ENCODE data around the gene CARS2.
"Not testable (repeated sequence)": the region's sequence is repeated elsewhere in the genome, so short reads cannot be mapped to it uniquely, and the experiment has no call there.

The CARS2 gene

DNA sequence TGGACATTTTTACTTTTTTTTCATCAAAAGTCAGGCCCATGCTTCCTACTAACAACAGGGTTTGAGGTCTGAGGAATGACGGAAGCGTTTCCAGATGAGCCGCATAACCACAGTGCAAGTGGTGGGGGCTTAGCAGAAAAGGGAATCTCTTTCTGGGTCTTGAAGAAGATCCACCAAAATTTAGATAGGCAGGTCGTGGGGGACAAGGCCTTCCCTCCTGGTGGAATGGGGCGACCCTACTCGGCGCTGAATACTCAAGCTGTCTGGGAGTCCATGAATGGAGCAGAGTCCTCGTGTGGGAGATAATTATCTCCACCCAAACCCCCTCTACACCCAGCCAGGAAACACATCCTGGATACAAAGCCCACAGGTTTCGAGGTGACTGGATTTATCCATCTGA lies 36.9 kb downstream of the CARS2 start:
- H3K9me3 ChIP-seq (ENCODE audit: control insufficient read depth, low read length), result no peaks in the 10 kb centered on the region
- H3K36me3 ChIP-seq (ENCODE audit: control insufficient read depth, insufficient read depth, low read length), result peaks cover 33% of the 10 kb centered on the region
- H3K27ac ChIP-seq (ENCODE audit: insufficient read depth, low read length, poor library complexity, severe bottlenecking), result no peak overlapping the region
- no peaks in the 10 kb centered on the region for H3K27me3 ChIP-seq (replicated peaks; ENCODE audit: control insufficient read depth, insufficient read depth, low read length, poor library complexity, severe bottlenecking)
- H3K4me1 ChIP-seq (ENCODE audit: control insufficient read depth, insufficient read depth, low read length, poor library complexity, severe bottlenecking), result no peaks in the 10 kb centered on the region
- H3K4me3 ChIP-seq (ENCODE audit: insufficient read depth, low read depth, low read length, poor library complexity, severe bottlenecking), result no peak overlapping the region
- no peak for DNase-seq

- no peak overlapping the region for H3K4me3 ChIP-seq (ENCODE audit: insufficient read depth, low read depth, low read length, poor library complexity, severe bottlenecking)
- H3K9me3 ChIP-seq (ENCODE audit: control insufficient read depth, low read length), result no peaks in the 10 kb centered on the region
- no peaks in the 10 kb centered on the region for H3K4me1 ChIP-seq (ENCODE audit: control insufficient read depth, insufficient read depth, low read length, poor library complexity, severe bottlenecking)
- DNase-seq, result no peak
- H3K36me3 ChIP-seq (ENCODE audit: control insufficient read depth, insufficient read depth, low read length), result peaks cover 58% of the 10 kb centered on the region
- no peaks in the 10 kb centered on the region for H3K27me3 ChIP-seq (replicated peaks; ENCODE audit: control insufficient read depth, insufficient read depth, low read length, poor library complexity, severe bottlenecking)
- H3K27ac ChIP-seq (ENCODE audit: insufficient read depth, low read length, poor library complexity, severe bottlenecking), result no peak overlapping the region
Measured at GRCh38 chr13:110666255-110666533, 39.7 kb downstream of the CARS2 start.

GRCh38 chr13:110665491-110666254 lies 40.2 kb downstream of the CARS2 start:
- no peak overlapping the region for H3K4me3 ChIP-seq (ENCODE audit: insufficient read depth, low read depth, low read length, poor library complexity, severe bottlenecking)
- peaks cover 58% of the 10 kb centered on the region for H3K36me3 ChIP-seq (ENCODE audit: control insufficient read depth, insufficient read depth, low read length)
- H3K9me3 ChIP-seq (ENCODE audit: control insufficient read depth, low read length), result no peaks in the 10 kb centered on the region
- H3K27me3 ChIP-seq (replicated peaks; ENCODE audit: control insufficient read depth, insufficient read depth, low read length, poor library complexity, severe bottlenecking), result no peaks in the 10 kb centered on the region
- H3K4me1 ChIP-seq (ENCODE audit: control insufficient read depth, insufficient read depth, low read length, poor library complexity, severe bottlenecking), result no peaks in the 10 kb centered on the region
- no peak overlapping the region for H3K27ac ChIP-seq (ENCODE audit: insufficient read depth, low read length, poor library complexity, severe bottlenecking)
- no peak for DNase-seq

DNA sequence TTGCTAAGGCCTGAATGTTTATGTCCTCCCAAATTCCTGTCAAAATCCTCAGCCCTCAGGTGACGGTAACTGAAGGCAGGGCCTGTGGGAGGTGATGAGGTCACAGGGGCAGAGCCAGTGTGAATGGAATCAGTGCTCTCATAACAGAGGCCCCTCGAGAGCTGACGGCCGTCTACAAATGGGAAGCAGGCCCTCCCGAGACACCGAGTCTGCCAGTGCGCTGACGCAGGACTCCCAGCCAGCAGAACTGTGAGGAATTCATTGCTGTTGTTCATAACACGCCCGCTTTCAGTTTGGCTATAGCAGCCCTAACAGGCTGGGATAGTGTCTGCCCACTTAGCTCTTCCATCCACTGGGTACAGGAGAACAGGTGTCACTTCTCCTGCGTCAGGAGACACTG lies 41.2 kb downstream of the CARS2 start:
- Histone ChIP-seq H3K9me3 (ENCODE audit: control insufficient read depth, low read length) (no peaks in the 10 kb centered on the region), H3K36me3 (ENCODE audit: control insufficient read depth, insufficient read depth, low read length) (peaks cover 58% of the 10 kb centered on the region), H3K27ac (ENCODE audit: insufficient read depth, low read length, poor library complexity, severe bottlenecking) (no peak overlapping the region), H3K4me3 (ENCODE audit: insufficient read depth, low read depth, low read length, poor library complexity, severe bottlenecking) (no peak overlapping the region), H3K4me1 (ENCODE audit: control insufficient read depth, insufficient read depth, low read length, poor library complexity, severe bottlenecking) (no peaks in the 10 kb centered on the region), H3K27me3 (replicated peaks; ENCODE audit: control insufficient read depth, insufficient read depth, low read length, poor library complexity, severe bottlenecking) (no peaks in the 10 kb centered on the region)
- no peak for DNase-seq

DNA sequence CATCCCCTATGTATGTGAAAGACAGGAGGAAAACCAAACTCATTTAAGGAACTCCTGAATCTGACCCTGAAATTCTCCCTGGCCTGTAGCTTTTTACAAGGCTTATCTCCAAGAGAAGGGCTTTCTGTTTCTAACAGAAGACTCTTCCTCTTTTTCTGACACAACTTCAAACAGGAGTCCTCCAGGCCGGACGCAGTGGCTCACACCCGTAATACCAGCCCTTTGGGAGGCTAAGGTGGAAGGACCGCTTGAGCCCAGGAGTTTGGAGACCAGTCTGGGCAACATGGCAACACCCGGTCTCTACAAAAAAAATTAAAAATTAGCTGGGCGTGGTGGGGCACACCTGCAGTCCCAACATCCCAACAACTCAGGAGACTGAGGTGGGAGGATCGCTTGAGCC lies 41.9 kb downstream of the CARS2 start:
- Histone ChIP-seq H3K4me1 (ENCODE audit: control insufficient read depth, insufficient read depth, low read length, poor library complexity, severe bottlenecking) (no peaks in the 10 kb centered on the region), H3K4me3 (ENCODE audit: insufficient read depth, low read depth, low read length, poor library complexity, severe bottlenecking) (no peak overlapping the region), H3K27ac (ENCODE audit: insufficient read depth, low read length, poor library complexity, severe bottlenecking) (no peak overlapping the region), H3K9me3 (ENCODE audit: control insufficient read depth, low read length) (no peaks in the 10 kb centered on the region), H3K36me3 (ENCODE audit: control insufficient read depth, insufficient read depth, low read length) (peaks cover 55% of the 10 kb centered on the region), H3K27me3 (replicated peaks; ENCODE audit: control insufficient read depth, insufficient read depth, low read length, poor library complexity, severe bottlenecking) (no peaks in the 10 kb centered on the region)
- DNase-seq, result no peak

- Histone ChIP-seq H3K4me1 (ENCODE audit: control insufficient read depth, insufficient read depth, low read length, poor library complexity, severe bottlenecking) (no peaks in the 10 kb centered on the region), H3K4me3 (ENCODE audit: insufficient read depth, low read depth, low read length, poor library complexity, severe bottlenecking) (no peak overlapping the region), H3K27ac (ENCODE audit: insufficient read depth, low read length, poor library complexity, severe bottlenecking) (no peak overlapping the region), H3K27me3 (replicated peaks; ENCODE audit: control insufficient read depth, insufficient read depth, low read length, poor library complexity, severe bottlenecking) (no peaks in the 10 kb centered on the region), H3K36me3 (ENCODE audit: control insufficient read depth, insufficient read depth, low read length) (peaks cover 54% of the 10 kb centered on the region), H3K9me3 (ENCODE audit: control insufficient read depth, low read length) (no peaks in the 10 kb centered on the region)
- no peak for DNase-seq
Measured at GRCh38 chr13:110663491-110663890, 42.4 kb downstream of the CARS2 start.

DNA sequence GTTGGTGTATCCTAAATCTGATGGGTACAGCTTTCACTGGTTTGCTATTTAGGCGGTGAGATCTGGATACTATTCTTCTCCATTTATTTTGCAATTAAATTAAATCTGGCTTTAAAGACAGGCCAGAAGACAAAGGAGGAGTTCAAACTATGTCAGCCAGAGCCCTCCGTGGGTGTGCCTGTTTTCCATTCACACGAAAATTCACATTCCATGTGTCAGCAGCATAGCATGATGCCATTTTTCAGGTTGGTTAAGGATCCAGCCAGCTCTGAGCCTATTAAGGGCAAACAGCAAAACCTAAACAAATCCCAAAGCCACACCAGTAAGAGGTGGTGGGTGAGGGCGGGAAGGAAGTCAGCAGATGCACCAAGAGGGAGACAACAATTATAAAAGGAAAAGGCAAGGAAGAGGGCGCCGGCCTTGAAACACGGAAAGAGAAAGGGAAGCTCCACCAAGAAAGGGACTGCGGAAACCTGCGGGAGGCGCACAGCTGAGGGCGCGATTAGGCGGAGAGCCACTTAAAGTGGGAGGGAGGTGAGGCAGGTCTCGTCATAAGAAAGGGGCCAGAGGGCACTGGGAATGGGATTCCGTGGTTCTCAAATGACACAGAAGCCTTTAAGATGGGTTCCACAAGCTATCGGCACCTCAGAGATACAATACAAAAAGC lies 43.0 kb downstream of the CARS2 start:
- DNase-seq, result no peak
- peaks cover 6% of the 10 kb centered on the region for H3K4me1 ChIP-seq (ENCODE audit: control insufficient read depth, insufficient read depth, low read length, poor library complexity, severe bottlenecking)
- no peaks in the 10 kb centered on the region for H3K27me3 ChIP-seq (replicated peaks; ENCODE audit: control insufficient read depth, insufficient read depth, low read length, poor library complexity, severe bottlenecking)
- H3K4me3 ChIP-seq (ENCODE audit: insufficient read depth, low read depth, low read length, poor library complexity, severe bottlenecking), result no peak overlapping the region
- no peaks in the 10 kb centered on the region for H3K9me3 ChIP-seq (ENCODE audit: control insufficient read depth, low read length)
- peaks cover 54% of the 10 kb centered on the region for H3K36me3 ChIP-seq (ENCODE audit: control insufficient read depth, insufficient read depth, low read length)
- no peak overlapping the region for H3K27ac ChIP-seq (ENCODE audit: insufficient read depth, low read length, poor library complexity, severe bottlenecking)

- H3K4me3 ChIP-seq (ENCODE audit: insufficient read depth, low read depth, low read length, poor library complexity, severe bottlenecking), result no peak overlapping the region
- H3K4me1 ChIP-seq (ENCODE audit: control insufficient read depth, insufficient read depth, low read length, poor library complexity, severe bottlenecking), result peaks cover 9% of the 10 kb centered on the region
- no peak for DNase-seq
- no peaks in the 10 kb centered on the region for H3K27me3 ChIP-seq (replicated peaks; ENCODE audit: control insufficient read depth, insufficient read depth, low read length, poor library complexity, severe bottlenecking)
- peaks cover 51% of the 10 kb centered on the region for H3K36me3 ChIP-seq (ENCODE audit: control insufficient read depth, insufficient read depth, low read length)
- H3K9me3 ChIP-seq (ENCODE audit: control insufficient read depth, low read length), result no peaks in the 10 kb centered on the region
- H3K27ac ChIP-seq (ENCODE audit: insufficient read depth, low read length, poor library complexity, severe bottlenecking), result no peak overlapping the region
Measured at GRCh38 chr13:110662091-110662490, 43.8 kb downstream of the CARS2 start.

DNA sequence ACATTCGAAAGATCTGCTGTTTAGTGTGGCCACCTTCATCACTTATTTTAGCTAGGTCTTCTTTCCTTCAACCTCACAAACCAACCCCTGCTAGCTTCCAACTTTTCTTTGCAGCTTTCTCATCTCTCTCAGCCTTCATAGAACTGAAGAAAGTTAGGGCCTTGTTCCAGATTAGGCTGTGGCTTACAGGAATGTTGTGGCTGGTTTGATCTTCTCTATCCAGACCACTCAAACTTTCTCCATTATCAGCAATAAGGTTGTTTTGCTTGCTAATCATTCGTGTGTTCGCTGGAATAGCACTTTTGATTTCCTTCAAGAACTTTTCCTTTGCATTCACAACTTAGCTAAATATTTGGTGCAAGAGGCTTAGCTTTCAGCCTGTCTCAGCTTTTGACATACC lies 44.7 kb downstream of the CARS2 start:
- Histone ChIP-seq H3K4me3 (ENCODE audit: insufficient read depth, low read depth, low read length, poor library complexity, severe bottlenecking) (no peak overlapping the region), H3K36me3 (ENCODE audit: control insufficient read depth, insufficient read depth, low read length) (peaks cover 43% of the 10 kb centered on the region), H3K9me3 (ENCODE audit: control insufficient read depth, low read length) (no peaks in the 10 kb centered on the region), H3K27ac (ENCODE audit: insufficient read depth, low read length, poor library complexity, severe bottlenecking) (no peak overlapping the region), H3K4me1 (ENCODE audit: control insufficient read depth, insufficient read depth, low read length, poor library complexity, severe bottlenecking) (peaks cover 9% of the 10 kb centered on the region), H3K27me3 (replicated peaks; ENCODE audit: control insufficient read depth, insufficient read depth, low read length, poor library complexity, severe bottlenecking) (no peaks in the 10 kb centered on the region)
- DNase-seq, result no peak

GRCh38 chr13:110658218-110658911 lies 47.6 kb downstream of the CARS2 start:
- not testable (repeated sequence) for H3K9me3 ChIP-seq (ENCODE audit: control insufficient read depth, low read length); H3K4me1 ChIP-seq (ENCODE audit: control insufficient read depth, insufficient read depth, low read length, poor library complexity, severe bottlenecking); H3K4me3 ChIP-seq (ENCODE audit: insufficient read depth, low read depth, low read length, poor library complexity, severe bottlenecking); DNase-seq; H3K27me3 ChIP-seq (replicated peaks; ENCODE audit: control insufficient read depth, insufficient read depth, low read length, poor library complexity, severe bottlenecking); H3K27ac ChIP-seq (ENCODE audit: insufficient read depth, low read length, poor library complexity, severe bottlenecking)
- H3K36me3 ChIP-seq (ENCODE audit: control insufficient read depth, insufficient read depth, low read length), result peaks cover 22% of the 10 kb centered on the region
